Measurements from ENCODE around the gene DDX56.
"Not testable (repeated sequence)": the region's sequence is repeated elsewhere in the genome, so short reads cannot be mapped to it uniquely, and the experiment has no call there.

The DDX56 gene

DNA sequence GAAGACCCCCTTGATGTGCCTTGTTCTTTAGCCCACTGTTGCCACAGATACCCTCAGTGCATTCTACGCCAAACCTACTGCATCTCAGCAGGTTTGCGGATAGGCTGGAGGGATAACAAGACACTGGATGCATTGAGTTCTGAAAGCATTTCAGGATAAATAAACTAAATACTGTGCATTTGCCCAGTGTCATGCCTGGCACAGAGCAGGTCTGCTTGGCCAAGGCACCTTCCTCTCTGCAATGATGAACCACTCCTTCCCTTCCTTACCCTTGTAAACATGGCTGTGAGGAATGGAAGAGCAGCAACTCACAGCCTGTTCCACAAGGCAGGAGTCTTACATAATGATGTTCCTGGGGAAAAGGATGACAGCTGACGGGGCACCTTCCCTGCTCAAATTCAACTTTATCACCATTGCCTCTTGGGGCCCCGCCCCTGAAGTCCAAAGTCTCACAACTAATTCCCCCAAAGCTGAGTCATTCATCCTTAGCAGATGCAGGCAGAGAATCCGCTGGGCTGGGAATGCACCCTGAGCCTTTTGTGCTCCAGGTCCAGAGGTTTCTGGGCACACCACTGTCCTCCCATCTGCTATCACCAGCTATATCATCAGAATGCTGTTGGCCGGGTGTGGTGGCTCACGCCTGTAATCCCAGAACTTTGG is 11.6 kb downstream of the DDX56 start:
- no peak for DNase-seq

DNA sequence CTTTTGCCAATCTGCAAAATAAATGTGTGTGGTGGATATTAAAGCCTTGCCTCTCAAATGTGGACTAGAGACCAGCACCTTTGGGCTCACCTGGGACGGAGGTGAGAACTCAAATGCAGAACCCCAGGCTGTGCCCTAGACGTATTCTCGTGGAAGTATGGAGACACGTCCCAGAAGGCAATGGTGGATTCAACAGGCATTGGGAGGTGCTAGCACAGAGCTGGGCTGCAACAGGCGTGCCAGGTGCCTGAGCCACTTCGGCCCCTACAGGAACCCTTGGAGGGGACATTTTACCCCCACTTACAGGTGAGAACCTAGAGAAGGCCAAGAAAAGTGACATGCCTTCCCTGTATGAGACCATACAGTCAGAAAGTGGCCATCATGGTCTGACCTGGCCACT is 12.2 kb downstream of the DDX56 start:
- DNase-seq = no peak

DNA sequence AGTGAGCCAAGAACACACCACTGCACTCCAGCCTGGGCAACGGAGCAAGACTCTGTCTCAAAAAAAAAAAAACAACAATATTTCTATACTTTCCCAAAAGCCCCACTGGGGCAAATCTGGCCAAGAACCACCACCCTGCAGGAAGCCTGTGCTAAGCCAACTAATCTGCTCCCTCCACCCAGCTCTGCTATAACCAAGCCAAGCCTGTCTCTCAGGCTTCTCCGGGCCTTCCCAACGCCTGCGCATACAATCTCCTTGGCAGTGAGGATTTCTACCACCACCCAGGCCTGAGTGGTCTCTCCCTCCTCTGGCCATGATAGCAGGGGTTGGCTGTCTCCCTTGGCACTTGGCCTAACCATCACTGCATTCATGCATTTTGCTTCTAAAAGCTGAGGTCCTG is 14.2 kb downstream of the DDX56 start:
- DNase-seq = no peak

DNA sequence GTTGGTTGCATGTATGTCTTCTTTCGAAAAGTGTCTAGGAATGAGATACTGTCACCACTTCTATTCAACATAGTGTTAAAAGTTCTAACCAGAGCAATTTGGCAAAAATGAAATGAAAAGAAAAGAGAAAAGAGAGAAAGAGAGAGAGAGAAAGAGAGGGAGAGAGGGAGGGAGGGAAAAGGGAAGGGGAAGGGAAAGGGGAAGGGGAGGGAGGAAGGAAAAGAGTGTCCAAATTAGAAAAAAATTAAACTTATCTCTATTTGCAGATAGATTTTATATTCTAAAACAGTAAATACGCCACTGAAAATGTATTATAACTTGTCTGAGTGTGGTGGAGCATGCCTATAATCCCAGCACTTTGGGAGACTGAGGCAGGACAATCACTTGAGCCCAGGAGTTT is 16.2 kb downstream of the DDX56 start:
- no peak for DNase-seq

DNA sequence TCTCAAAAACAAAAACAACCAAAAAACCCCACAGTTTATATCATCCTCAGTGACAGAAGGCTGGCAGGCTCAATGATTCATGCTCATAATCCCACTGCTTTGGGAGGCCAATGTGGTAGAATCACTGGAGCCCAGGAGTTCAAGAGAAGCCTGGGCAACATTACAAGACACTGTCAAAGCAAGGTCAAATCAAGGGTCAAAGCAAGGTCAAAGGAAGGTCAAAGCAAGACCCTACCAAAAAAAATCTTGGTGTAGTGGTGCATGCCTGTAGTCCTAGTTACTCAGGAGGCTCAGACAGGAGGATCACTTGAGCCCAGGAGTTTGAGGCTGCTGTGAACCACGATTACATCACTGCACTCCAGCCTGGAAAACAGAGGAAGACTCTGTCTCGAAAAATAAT is 18.4 kb downstream of the DDX56 start:
- DNase-seq = no peak

DNA sequence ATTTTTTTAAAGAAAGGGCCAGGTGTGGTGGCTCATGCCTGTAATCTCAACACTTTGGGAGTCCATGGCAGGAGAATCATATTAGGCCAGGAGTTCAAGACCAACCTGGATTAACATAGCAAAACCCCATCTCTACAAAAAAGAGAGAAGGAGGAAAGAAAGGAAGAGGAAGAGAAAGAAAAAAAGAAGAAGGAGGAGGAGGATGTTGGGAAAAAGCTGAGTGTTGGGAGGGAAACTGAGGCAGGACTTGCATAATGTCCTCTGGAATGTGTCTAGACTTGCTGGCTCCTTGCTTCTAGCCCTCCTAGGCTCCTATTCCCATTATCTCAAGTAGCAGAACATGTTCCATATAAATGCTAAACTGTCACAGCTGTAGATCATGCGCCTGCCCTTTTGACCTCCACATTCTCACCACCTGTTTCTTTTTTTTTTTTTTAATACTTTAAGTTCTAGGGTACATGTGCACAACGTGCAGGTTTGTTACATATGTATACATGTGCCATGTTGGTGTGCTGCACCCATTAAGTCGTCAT is 21.2 kb downstream of the DDX56 start:
- not testable (repeated sequence) for DNase-seq

DNA sequence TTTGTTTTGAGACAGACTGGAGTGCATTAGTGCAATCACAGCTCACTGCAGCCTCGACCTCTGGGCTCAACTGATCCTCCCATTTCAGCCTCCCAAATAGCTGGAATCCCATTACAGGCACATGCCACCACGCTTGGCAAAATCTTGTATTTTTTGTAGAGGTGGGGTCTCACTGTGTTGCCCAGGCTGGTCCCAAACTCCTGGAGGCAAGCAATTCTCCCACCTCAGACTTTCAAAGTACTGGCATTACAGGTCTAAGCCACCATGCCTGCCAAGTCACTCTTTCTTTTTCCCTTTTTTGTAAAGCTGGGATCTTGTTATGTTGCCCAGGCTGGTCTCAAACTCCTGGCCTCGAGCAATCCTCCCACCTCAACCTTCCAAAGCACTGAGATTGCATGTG is 24.3 kb downstream of the DDX56 start:
- DNase-seq = no peak

DNA sequence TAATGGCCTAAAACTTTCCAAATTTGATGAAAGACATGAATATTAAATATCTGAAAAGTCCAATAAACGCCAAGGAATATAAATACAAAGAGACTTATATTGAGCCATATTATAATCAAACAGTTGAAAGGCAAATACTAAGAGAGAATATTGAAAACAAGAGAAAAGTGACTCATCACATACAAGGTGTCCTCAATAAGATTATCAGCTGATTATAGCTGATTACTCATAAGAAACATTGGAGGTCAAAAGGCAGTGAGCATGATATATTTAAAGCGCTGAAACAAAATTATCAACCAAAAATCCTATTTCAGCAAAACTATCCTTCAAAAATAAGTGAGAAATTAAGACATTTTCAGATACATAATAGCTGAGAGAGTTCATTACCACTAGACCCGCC is 24.8 kb downstream of the DDX56 start:
- DNase-seq = no peak

DNA sequence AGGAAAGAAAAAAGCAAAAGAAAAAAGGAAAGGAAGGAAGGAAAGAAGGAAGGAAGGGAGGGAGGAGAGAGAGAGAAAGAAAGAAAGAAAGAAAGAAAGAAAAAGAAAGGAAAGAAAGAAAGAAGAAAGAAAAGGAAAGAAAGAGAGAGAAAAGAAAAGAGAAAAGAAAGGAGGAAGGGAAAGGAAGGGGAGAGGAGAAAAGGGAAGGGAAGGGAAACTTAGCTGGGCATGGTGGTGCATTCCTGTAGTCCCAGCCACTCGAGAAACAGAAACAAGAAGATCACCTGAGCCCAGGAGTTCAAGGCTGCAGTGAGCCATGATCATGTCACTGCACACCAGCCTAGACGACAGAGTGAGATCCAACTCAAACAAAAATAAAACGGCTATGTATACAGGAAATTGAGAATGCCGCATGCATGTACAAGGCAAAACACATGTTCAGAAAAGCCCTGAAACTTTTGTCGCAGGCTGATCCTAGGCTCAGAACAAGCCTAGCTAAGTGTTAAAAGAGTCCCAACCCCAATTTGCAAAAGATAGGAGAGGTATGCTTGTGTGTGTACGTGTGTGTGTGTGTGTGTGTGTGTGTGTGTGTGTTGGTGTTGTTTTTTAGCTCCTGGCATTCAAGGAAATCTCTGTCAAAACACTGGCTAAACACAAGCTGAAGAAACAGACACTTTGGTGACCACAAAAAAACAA is 26.0 kb downstream of the DDX56 start:
- DNase-seq = no peak

DNA sequence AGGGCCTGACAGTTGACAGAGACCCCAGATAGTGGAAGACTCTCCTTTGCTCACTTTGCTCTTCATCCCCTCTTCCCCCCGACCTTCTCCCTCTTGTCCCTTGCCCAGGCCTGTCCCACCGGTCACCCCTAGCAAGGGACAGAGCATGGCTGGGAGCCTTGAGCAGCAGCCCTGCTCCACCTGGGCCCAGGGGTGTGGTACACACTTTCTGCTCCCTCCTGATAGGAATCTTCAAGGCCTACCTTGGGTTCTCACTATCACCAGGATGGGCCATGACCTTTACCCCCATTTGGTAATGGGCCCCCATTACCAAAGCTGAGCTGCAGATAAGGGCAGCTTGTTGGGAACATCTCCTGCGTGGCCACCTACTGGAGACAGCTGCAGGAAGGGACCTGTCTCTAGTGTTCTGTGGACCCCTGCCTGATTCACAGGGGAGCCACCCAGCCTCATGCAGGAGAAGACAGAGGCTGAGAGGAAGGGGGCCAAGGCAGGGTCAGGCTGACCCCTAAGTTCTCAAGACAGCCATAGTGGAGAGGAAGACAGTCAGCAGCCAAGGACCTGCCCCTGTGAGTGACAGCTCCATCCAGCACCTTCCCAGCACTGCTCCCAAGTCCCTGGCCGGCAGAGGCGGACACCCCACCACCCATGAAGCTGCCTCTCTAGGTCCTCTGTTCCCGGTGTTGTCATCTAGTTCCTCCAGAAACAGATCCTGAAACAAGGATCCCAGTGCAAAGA is 31.7 kb downstream of the DDX56 start:
- no peak for DNase-seq

DNA sequence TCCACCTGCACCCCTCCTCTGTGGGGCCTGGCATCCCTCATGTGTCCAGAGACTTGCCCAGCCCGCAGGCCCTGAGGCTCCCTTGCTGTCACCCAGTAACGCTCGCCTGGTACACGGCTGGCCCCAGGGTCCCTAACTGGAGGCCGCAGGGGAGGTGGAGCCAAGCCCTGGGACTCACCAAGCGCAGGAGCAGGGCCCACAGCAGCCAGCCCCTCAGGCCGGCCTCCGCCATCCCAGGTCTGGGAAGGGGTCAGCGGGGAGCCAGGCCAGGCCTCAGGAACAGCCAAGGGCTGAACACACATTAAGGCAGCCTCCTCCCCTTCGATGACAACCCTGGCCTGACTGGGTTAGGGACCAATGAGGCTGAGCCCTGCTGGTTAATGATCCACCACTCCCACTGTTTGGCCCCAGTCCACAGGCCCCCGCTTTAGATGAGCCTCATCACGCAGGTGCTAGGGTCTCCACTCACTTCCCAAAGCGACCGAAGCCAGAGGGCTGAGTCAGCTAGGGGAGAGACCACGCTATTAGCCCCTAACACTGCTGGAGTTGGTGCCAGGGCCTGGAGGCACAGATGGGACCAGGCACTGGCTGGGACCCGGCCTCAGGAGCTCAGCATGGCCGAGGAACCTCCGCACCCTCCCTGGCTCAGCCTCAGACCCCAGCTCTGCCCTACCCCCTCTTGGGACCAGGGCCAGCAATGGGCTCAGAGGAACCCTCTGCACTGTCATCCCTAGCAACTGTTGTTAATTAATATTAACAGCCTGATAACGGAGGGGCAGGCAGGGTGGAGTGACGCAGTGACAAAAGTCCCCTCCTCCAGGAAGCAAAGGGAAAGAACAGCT is 32.5 kb downstream of the DDX56 start, which contains the start of gene NPC1L1:
TSS of gene NPC1L1 (minus strand) at position 303 of the 842 bp plus-strand sequence. CDS start at position 232, 71 bp downstream.
- no peak for DNase-seq

DNA sequence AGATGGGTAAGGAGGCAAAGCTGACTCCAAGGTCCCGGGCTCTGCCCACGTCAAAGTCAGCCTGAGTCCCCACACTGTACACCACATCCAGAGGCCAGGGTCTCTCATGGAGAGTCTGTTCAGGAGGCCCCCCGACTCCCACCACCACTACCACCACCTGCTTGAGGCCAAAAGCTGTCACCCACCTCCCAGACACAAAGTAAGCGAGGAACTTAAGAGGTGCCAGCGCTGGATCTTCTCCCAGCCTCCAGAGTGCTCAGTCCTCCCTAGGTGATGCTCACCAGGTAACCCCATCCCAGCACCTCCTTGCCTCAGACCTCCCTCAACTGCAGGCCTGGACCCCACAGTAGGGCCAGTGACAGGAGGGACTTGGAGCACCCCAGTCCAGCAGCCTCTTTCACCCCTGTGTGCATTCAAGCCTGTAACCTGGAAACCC is 33.1 kb downstream of the DDX56 start:
- no peak for DNase-seq

DNA sequence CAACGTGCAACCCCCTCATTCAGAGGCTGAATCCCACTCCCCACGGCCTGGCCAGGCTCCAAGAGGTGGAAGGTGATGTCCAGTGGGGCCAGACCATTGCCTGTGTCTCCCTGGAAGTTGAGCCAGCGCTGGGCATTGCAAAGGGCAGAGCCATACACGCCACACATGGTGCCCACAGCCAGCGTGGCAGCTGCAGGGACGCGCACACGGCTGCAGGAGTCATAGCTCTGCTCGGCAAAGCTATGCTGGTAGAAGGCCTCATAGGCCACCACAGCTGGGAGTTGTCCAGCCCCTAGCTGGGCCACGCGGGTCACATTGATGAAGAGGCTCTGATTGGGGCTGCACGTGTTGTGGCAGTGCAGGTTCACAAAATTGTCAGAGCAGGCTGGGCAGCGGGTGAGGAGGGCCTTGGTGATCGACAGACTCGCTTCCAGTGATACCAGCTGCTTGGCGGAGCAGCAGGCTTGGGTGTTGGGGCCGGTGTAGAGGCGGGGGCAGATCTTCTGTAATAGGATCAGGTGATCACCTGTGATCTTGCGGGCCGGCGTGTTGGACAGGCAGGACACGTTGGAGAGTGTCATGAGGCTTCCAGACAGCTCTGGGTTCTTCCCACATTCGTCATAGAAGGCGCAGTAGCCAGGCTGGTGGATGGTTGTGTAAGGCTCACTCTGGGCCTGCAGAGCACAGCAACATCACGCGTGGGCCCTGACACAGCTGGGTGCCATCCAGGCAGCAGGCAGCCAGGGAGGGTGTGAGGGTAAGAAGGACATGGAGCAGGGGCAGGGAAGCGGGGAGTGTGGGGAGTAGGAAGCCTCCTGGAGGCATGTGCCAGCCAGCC is 33.8 kb downstream of the DDX56 start:
- no peak for DNase-seq

DNA sequence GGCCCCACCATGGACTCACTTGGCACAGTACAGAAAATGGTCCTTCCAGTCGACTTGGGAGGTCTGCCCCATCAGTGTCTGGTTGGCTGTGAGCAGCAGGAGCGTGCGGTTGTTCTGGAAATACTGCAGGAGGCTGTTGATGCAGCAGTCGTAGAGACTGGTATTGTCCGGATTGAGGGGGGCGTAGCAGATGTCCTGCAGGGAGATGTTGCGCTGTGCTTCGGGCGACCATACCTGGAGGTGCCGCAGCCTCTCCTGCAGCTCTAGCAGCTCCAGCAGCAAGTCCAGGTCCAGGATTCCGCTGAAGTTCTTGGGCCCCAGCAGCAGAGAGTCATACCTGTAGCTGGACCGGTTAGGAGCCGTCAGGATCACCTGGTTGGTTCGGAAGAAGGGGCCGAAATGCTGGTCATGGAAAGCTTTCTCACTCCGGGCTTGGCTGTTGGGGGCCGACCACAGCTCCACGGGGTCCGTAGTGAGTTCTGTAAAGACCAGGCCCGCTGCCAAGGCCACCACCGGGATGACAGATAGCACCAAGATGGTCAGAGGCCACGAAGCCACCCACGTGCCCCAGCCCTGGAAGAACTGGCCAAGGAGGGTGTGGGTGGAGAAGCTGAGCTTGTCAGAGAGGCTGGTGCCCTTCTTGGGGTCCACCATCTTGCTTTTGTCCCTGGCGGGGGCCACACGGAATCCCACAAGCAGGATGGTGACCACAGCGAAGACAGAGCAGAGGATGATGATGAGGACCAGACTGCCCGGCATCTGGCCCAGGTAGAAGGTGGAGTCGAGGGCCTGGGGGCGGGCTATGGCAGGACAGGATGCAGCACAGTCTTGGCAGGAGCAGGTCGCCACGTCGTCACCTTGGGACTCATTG is 34.7 kb downstream of the DDX56 start:
- no peak for DNase-seq

DNA sequence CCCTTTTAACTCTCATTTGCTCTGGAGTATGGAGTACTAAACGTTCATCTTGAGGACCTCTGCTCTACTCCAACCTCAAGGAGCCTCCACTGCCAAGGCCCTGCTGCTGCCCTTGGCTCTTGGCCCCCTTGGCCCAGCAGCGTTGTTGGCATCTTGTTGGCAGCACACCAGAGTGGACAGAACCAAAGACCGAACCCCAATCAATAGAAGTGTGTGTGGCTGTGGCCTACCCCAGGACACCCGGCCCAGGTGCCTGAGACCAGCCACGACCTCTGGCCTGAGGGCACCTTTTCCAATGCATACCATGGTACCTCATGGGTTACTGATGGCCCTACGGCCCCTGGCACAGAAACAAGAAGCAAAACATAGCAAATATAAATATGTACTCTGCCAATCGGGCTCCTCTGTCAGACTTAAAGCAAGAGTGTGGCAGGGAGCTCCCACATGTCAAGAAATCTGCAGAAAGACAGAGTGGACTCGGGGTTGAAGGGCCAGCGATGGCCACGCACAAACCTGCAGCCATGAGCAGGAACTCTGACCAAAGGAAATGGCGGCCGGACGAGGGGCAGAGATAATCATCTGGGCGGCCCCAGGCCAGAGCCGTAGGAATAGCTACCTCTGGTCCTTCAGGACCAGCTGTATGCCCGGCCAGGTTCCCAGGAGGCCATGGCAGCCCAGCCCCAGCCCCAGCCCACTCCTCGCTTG is 35.5 kb downstream of the DDX56 start:
- DNase-seq = no peak

DNA sequence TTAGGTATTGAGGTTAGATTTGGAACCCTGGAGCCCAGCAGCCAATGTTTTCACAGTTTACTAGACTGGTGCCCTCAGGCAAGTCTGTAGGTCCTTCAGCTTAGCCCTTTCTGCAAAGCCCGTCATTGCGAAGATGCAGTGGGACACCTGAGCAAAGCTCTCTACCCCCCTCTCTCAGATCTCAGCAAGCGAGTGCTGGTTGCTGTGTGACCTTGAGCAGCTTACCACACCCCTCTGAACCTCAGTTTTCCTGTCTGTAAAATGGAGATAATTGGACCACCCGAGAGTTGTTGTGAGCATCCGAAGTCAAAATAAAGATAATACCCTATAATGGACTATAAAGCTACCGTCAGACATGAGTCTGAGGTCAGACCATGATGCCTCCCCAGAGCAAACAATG is 36.3 kb downstream of the DDX56 start:
- no peak for DNase-seq

DNA sequence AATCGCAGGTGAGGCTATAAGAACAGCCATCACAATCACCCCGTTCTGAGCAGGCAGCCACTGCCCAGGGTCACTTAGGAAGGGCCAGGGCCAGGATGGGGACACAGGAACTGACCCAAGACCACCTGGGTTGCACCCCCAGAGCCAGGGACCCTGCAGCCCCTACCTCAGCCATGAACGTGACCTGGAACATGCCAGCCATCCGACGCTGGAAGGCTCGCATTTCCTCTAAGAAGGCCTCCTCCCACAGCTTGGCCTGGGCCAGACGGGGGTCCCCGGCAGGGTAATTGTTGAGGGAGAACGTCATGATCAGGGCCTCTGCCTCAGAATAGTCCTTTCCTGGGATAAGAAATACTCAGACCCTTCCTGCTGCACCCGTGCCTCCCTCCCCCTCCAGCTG is 37.6 kb downstream of the DDX56 start:
- DNase-seq = no peak

DNA sequence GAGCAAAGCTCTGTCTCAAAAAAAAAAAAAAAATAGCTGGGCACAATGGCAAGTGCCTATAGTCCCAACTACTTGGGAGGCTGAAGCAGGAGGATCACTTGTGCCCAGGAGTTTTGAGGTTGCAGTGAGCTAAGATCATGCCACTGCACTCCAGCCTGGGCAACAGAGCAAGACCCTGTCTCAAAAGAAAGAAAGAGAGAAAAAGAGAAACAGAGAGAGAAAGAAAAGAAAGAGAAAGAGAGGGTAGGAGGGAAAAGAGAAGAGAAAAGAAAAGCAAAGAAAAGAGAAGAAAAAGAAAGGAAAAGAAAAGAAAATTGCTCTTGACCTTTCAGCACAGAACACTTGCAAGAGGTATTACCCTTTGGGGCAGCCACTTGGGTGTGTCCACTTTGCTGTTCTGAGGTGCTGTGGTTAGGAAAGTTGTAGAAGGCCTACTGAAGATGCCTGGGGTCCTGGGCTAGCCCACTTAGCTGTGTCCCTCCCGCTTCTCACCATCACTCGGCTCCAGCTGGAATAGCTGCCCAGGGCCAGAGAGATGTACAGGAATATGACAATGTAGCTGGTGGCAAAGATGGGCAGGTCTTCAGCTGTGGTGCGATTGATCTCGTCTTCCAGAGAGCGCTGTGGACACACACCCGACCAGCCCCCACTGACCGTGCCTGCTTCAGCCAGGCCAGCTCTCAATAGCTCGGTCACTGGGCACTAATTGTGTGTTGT is 38.2 kb downstream of the DDX56 start:
- no peak for DNase-seq

DNA sequence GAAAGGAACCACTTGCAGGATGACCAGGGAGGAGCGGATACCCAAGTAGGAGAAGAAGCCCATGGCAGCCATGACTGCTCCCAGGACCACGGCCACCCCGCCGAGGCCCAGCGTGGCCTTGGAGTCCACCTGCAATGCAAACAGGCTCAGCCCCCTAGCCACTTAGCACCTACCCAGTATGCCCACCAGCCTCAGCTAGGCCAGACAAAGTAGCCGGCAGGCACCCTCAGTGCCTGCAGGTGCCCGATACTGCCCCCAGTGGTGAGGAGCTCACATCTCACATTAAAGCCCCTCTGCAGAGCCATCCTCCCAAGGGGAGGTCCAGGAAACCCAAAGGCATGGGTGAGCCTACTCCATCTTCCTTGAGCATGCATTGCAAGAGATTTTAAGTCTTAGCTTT is 39.2 kb downstream of the DDX56 start:
- DNase-seq = no peak

DNA sequence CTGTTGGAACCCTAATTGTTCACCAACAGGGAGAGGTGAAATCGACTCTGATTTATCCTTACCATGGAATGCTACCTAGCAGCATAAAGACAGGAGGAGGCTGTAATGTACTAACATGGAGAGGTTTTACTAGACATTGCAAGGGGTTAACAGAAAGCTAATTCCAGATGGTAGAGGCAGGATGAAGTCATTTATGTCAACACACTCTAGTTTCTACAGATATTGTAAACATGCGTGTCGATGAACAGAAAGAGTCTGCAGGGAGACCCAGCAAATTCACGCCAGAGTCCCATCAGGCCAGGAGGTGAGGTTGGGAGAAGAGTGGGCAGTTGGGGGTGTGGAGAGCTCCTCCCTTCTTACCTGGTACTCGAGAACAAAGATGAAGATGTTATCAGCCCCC is 39.6 kb downstream of the DDX56 start:
- no peak for DNase-seq

Data from NCI-H1417 treated with DMSO at 0.1 percent for 48 hours (cell line).